H1 (cell line): ENCODE data around the gene GZF1. TPM values are rescaled to one million over a fixed set of nuclear protein-coding genes. Genes with fewer than 3 reads are reported as not detected.

ENCODE experiments used
- CTCF ChIA-PET: fragments of 300-600 bp; sonication (Branson Sonifier 250); formaldehyde crosslinking; loops from one replicate; lab custom pipeline; 2021; ENCODE audit not compliant: partially characterized antibody; lab: Charles Lee
- POLR2A ChIA-PET: fragments of 300-600 bp; sonication (Branson Sonifier 250); formaldehyde crosslinking; loops from one replicate; lab custom pipeline; 2021; ENCODE audit warnings: inconsistent platforms; ENCODE audit not compliant: partially characterized antibody; lab: Charles Lee
- DNase-seq, 2 experiments: peaks; one replicate each; pipeline versions ENCODE4 v3.0.0 to v3.0.0-alpha.2; 2010 to 2022; ENCODE audit warnings: low spot score in 2 of 2, low read depth in 1 of 2, mixed read lengths in 1 of 2
- FAIRE-seq: peaks from 2 replicates; lab custom pipeline; 2011; peaks lifted over from hg19 to GRCh38; lab: Jason Lieb, UNC
- H2AFZ ChIP-seq: 2 replicates; pipeline ENCODE4 v1.8.1; 2012; ENCODE audit warnings: low read length, inconsistent platforms
- H2AK5ac ChIP-seq: 2 replicates; pipeline ENCODE4 v1.6.1; 2013; ENCODE audit warnings: low read depth, low read length
- H2BK120ac ChIP-seq: replicated peaks from 2 replicates; pipeline ENCODE3; 2013; ENCODE audit warnings: low read depth, low read length, inconsistent platforms
- H2BK12ac ChIP-seq: 2 replicates; pipeline ENCODE4 v1.6.1; 2013; ENCODE audit warnings: low read depth, low read length
- H2BK15ac ChIP-seq: 2 replicates; pipeline ENCODE4 v1.6.1; 2013; ENCODE audit warnings: low read length
- H2BK20ac ChIP-seq: 2 replicates; pipeline ENCODE4 v1.6.1; 2013; ENCODE audit warnings: low read length
- H2BK5ac ChIP-seq: 2 replicates; pipeline ENCODE4 v1.6.1; 2013; ENCODE audit warnings: low read depth, low read length
- H3K14ac ChIP-seq: 2 replicates; pipeline ENCODE4 v1.6.1; 2013; ENCODE audit warnings: inconsistent platforms; ENCODE audit not compliant: insufficient read length
- H3K18ac ChIP-seq: 2 replicates; pipeline ENCODE4 v1.6.1; 2013; ENCODE audit warnings: low read length; ENCODE audit errors: extremely low read depth
- H3K23ac ChIP-seq: 2 replicates; pipeline ENCODE4 v1.6.1; 2013; ENCODE audit warnings: inconsistent platforms; ENCODE audit not compliant: insufficient read length
- H3K23me2 ChIP-seq: 2 replicates; pipeline ENCODE4 v1.6.1; 2013; ENCODE audit warnings: low read depth, low read length
- H3K27ac ChIP-seq: 2 replicates; pipeline ENCODE4 v1.6.1; 2011; ENCODE audit warnings: low read depth, low read length, inconsistent platforms
- H3K27me3 ChIP-seq, 4 experiments: replicated peaks in 1 of 4; 1 replicate in 1 of 4; 2 replicates in 3 of 4; pipeline versions ENCODE4 v1.6.1 to v1.8.1; 2011 to 2013; ENCODE audit warnings: low read length in 3 of 4, mild to moderate bottlenecking in 3 of 4, inconsistent platforms in 2 of 4, mixed read lengths in 2 of 4, moderate library complexity in 1 of 4; ENCODE audit not compliant: control insufficient read depth in 3 of 4, insufficient read depth in 3 of 4; ENCODE audit errors: extremely low read depth in 1 of 4
- H3K36me3 ChIP-seq, 4 experiments: 2 replicates each; pipeline versions ENCODE4 v1.6.1 to v1.8.1; 2011 to 2013; ENCODE audit warnings: mild to moderate bottlenecking in 4 of 4, low read length in 3 of 4, moderate library complexity in 2 of 4, control low read depth in 1 of 4, inconsistent platforms in 1 of 4; ENCODE audit not compliant: insufficient read depth in 4 of 4, control insufficient read depth in 2 of 4
- H3K4ac ChIP-seq: replicated peaks from 2 replicates; pipeline ENCODE3; 2013; ENCODE audit warnings: low read length, low read depth, mixed read lengths, inconsistent platforms; ENCODE audit not compliant: insufficient read length
- H3K4me1 ChIP-seq, 4 experiments: replicated peaks in 1 of 4; 1 replicate in 1 of 4; 2 replicates in 3 of 4; pipeline versions ENCODE4 v1.6.1 to v1.8.1; 2011 to 2013; ENCODE audit warnings: low read length in 3 of 4, inconsistent platforms in 2 of 4, mixed read lengths in 1 of 4; ENCODE audit not compliant: insufficient read depth in 4 of 4, control insufficient read depth in 3 of 4
- H3K4me2 ChIP-seq, 2 experiments: 2 replicates each; pipeline versions ENCODE4 v1.6.1 to v1.8.1; 2011 to 2013; ENCODE audit warnings: low read depth in 2 of 2, low read length in 2 of 2, control low read depth in 1 of 2, inconsistent platforms in 1 of 2, mild to moderate bottlenecking in 1 of 2; ENCODE audit not compliant: insufficient read depth in 1 of 2
- H3K4me3 ChIP-seq, 4 experiments: fragments of 200-600, 300-600 bp in 1 of 4; sonication (generic), shearing (Covaris generic), sonication (Bioruptor Twin) in 1 of 4; 2 replicates each; pipeline versions ENCODE4 v1.5.1 to v1.8.1; 2011 to 2016; ENCODE audit warnings: low read length in 4 of 4, low read depth in 3 of 4, control low read depth in 2 of 4, inconsistent platforms in 2 of 4, mild to moderate bottlenecking in 2 of 4, mixed read lengths in 1 of 4, moderate library complexity in 1 of 4; ENCODE audit not compliant: insufficient read depth in 2 of 4; ENCODE audit errors: extremely low read depth in 1 of 4
- H3K56ac ChIP-seq: replicated peaks from 2 replicates; pipeline ENCODE3; 2013; ENCODE audit warnings: low read depth, mild to moderate bottlenecking, mixed read lengths, low read length, inconsistent platforms; ENCODE audit not compliant: insufficient read length
- H3K79me1 ChIP-seq: 2 replicates; pipeline ENCODE4 v1.6.1; 2013; ENCODE audit warnings: low read depth, low read length, control low read depth
- H3K79me2 ChIP-seq, 2 experiments: 2 replicates each; pipeline versions ENCODE4 v1.6.1 to v1.8.1; 2012 to 2013; ENCODE audit warnings: low read length in 2 of 2, mild to moderate bottlenecking in 2 of 2, inconsistent platforms in 1 of 2; ENCODE audit not compliant: insufficient read depth in 2 of 2, control insufficient read depth in 1 of 2
- H3K9ac ChIP-seq, 4 experiments: replicated peaks in 1 of 4; 1 replicate in 1 of 4; 2 replicates in 3 of 4; pipeline versions ENCODE4 v1.6.1 to v1.8.1; 2011 to 2013; ENCODE audit warnings: low read depth in 3 of 4, low read length in 3 of 4, control low read depth in 2 of 4, mild to moderate bottlenecking in 2 of 4, moderate library complexity in 2 of 4, inconsistent platforms in 1 of 4; ENCODE audit errors: extremely low read depth in 1 of 4
- H3K9me3 ChIP-seq, 2 experiments: 2 replicates each; pipeline versions ENCODE4 v1.6.1 to v1.8.1; 2012 to 2013; ENCODE audit warnings: mild to moderate bottlenecking in 2 of 2, moderate library complexity in 2 of 2, control low read depth in 1 of 2, inconsistent platforms in 1 of 2, low read depth in 1 of 2, low read length in 1 of 2, mixed read lengths in 1 of 2; ENCODE audit not compliant: insufficient read depth in 2 of 2
- H4K20me1 ChIP-seq, 2 experiments: replicated peaks in 1 of 2; 2 replicates each; pipeline versions ENCODE3 to v1.8.1; 2011 to 2013; ENCODE audit warnings: inconsistent platforms in 2 of 2, low read length in 2 of 2, mild to moderate bottlenecking in 1 of 2; ENCODE audit not compliant: insufficient read depth in 2 of 2, control insufficient read depth in 1 of 2
- H4K5ac ChIP-seq: 2 replicates; pipeline ENCODE4 v1.6.1; 2013; ENCODE audit warnings: low read length, low read depth, mixed read lengths, inconsistent platforms; ENCODE audit not compliant: insufficient read length
- H4K8ac ChIP-seq: 2 replicates; pipeline ENCODE4 v1.8.0; 2013; ENCODE audit warnings: mild to moderate bottlenecking, moderate library complexity, low read length, inconsistent platforms; ENCODE audit not compliant: insufficient read depth; ENCODE audit errors: extremely low read depth
- H4K91ac ChIP-seq: replicated peaks from 2 replicates; pipeline ENCODE3; 2013; ENCODE audit warnings: low read length, mixed read lengths, inconsistent platforms; ENCODE audit not compliant: insufficient read length
- BCL11A ChIP-seq, 2 experiments: IDR thresholded peaks; one replicate each; pipeline ENCODE4 v1.6.1; 2011; ENCODE audit warnings: low read depth in 2 of 2, low read length in 2 of 2, mild to moderate bottlenecking in 2 of 2
- CTBP2 ChIP-seq: IDR thresholded peaks from 2 replicates; pipeline ENCODE4 v1.7.0; 2011; ENCODE audit warnings: borderline replicate concordance, mild to moderate bottlenecking, moderate library complexity, mixed read lengths, low read length; ENCODE audit not compliant: insufficient read depth, insufficient read length
- CTCF ChIP-seq, 3 experiments: IDR thresholded peaks; 1 replicate in 2 of 3; 2 replicates in 1 of 3; pipeline versions ENCODE4 v1.5.1 to v1.6.1; 2011; ENCODE audit warnings: low read length in 3 of 3, mild to moderate bottlenecking in 3 of 3, inconsistent platforms in 2 of 3, low read depth in 1 of 3, moderate library complexity in 1 of 3; ENCODE audit not compliant: insufficient read depth in 1 of 3; ENCODE audit errors: control extremely low read depth in 1 of 3
- EGR1 ChIP-seq: IDR thresholded peaks from 2 replicates; pipeline ENCODE4 v1.6.1; 2011; ENCODE audit warnings: low read depth, low read length, borderline replicate concordance
- HDAC6 ChIP-seq: IDR thresholded peaks from one replicate; pipeline ENCODE4 v1.7.1; 2012; ENCODE audit warnings: low read depth, mild to moderate bottlenecking, inconsistent platforms, low read length, moderate library complexity
- POLR2A ChIP-seq, 2 experiments: IDR thresholded peaks; 1 replicate in 1 of 2; 2 replicates in 1 of 2; pipeline ENCODE4 v1.6.1; 2011; ENCODE audit warnings: low read depth in 2 of 2, low read length in 2 of 2, mild to moderate bottlenecking in 2 of 2; ENCODE audit errors: control extremely low read depth in 1 of 2
- POLR2AphosphoS5 ChIP-seq: IDR thresholded peaks from 2 replicates; pipeline ENCODE4 v1.6.1; 2011; ENCODE audit warnings: low read depth, low read length
- RBBP5 ChIP-seq: IDR thresholded peaks from 2 replicates; pipeline ENCODE4 v1.7.1; 2012; ENCODE audit warnings: low read depth, mild to moderate bottlenecking, inconsistent platforms, low read length, moderate library complexity, borderline replicate concordance
- SAP30 ChIP-seq: fragments of 300-600 bp; sonication (generic); IDR thresholded peaks from 2 replicates; pipeline ENCODE4 v1.7.1; 2012; ENCODE audit warnings: low read length, moderate library complexity, mild to moderate bottlenecking, inconsistent platforms; ENCODE audit not compliant: insufficient read depth, insufficient replicate concordance
- SP1 ChIP-seq: IDR thresholded peaks from 2 replicates; pipeline ENCODE4 v1.6.1; 2011; ENCODE audit warnings: low read depth, low read length
- SRF ChIP-seq: IDR thresholded peaks from 2 replicates; pipeline ENCODE4 v1.6.1; 2011; ENCODE audit warnings: mild to moderate bottlenecking, low read depth, low read length, moderate library complexity
- TAF1 ChIP-seq: IDR thresholded peaks from 2 replicates; pipeline ENCODE4 v1.6.1; 2011; ENCODE audit warnings: mild to moderate bottlenecking, low read depth, low read length
- TBP ChIP-seq: IDR thresholded peaks from 2 replicates; pipeline ENCODE4 v1.6.1; 2011; ENCODE audit warnings: low read depth, low read length, improper control_type of control experiment
- polyA plus RNA-seq, 7 experiments: library from polyadenylated mRNA; depleted of rRNA in 3 of 7; stranded (reverse) in 5 of 7; unstranded in 2 of 7; fragments of >200 nt in 5 of 7; fragments of 200-250 nt in 2 of 7; gene quantifications; 1 replicate in 5 of 7; 2 replicates in 1 of 7; 4 replicates in 1 of 7; pipeline versions ENCODE4 v1.2.1 to v1.2.3, GENCODE V29; 2011 to 2013; ENCODE audit warnings: missing spikeins in 2 of 7, mixed read lengths in 2 of 7
- total RNA-seq: library from RNA; stranded (reverse); fragmentation: NEBNext Ultra II Directional; extraction: Animal tissue kit (Norgen Biotek cat#: 25700); gene quantifications from 2 replicates; pipeline ENCODE4 v1.2.1, GENCODE V29; 2021

GZF1 gene
- total and polyA plus RNA-seq, 2 of the 8 experiments (the other 6 are each of a cell fraction or from before 2014, with no cell fraction given) = 8.2 to 11.9 TPM

- no peaks in the 10 kb centered on the region for H4K20me1 ChIP-seq
- H3K4ac ChIP-seq = no peak overlapping the region
- no peak for DNase-seq
- peaks cover 6% of the 10 kb centered on the region for H3K79me1 ChIP-seq
- no peak overlapping the region for H3K4me3 ChIP-seq
- no peaks in the 10 kb centered on the region for H3K4me1 ChIP-seq
- ChIA-PET POLR2A (interaction anchor here (1.6 kb wide), 1 partner anchor 11 kb away, joined by 3 read pairs; no protein-coding TSS in a partner anchor), CTCF (interaction anchor here (1.6 kb wide), 1 partner anchor 24 kb away, joined by 4 read pairs; no protein-coding TSS in a partner anchor)
- no peak overlapping the region for H3K56ac ChIP-seq
- no peak overlapping the region for H3K18ac ChIP-seq
- H4K8ac ChIP-seq = no peak overlapping the region
- H3K9ac ChIP-seq = no peak overlapping the region
- no peak for FAIRE-seq
- no peak overlapping the region for H2BK12ac ChIP-seq
- H4K91ac ChIP-seq = no peak overlapping the region
- no peak overlapping the region for H3K14ac ChIP-seq
- H2BK20ac ChIP-seq = no peak overlapping the region
- H3K23me2 ChIP-seq = no peaks in the 10 kb centered on the region
- peaks cover 0 to 3% of the 10 kb centered on the region in 2 experiments; a peak in 2 of 4 replicates for H3K79me2 ChIP-seq
- H2BK5ac ChIP-seq = no peak overlapping the region
- no peak overlapping the region for H2BK120ac ChIP-seq
- no peak overlapping the region for H2BK15ac ChIP-seq
- no peak overlapping the region for H3K23ac ChIP-seq
- H3K9me3 ChIP-seq = no peaks in the 10 kb centered on the region
- H3K27me3 ChIP-seq = no peaks in the 10 kb centered on the region; a peak in 1 of 7 replicates
- H4K5ac ChIP-seq = no peak overlapping the region
- H3K27ac ChIP-seq = no peak overlapping the region
- H3K36me3 ChIP-seq = peaks cover 1 to 27% (median 15%) of the 10 kb centered on the region in 4 experiments
- no peak overlapping the region for H2AK5ac ChIP-seq
- H2AFZ ChIP-seq = no peak overlapping the region
- no peak overlapping the region for H3K4me2 ChIP-seq
- TF ChIP-seq TAF1 (no peak), POLR2AphosphoS5 (no peak), RBBP5 (no peak), EGR1 (no peak), CTCF (IDR thresholded peaks at IDR 0.05; ENCODE audit: control extremely low read depth in 1 of 3, insufficient read depth in 1 of 3, low read depth in 1 of 3, low read length in 3 of 3) (no peak), SAP30 (no peak), TBP (no peak), CTBP2 (no peak), BCL11A (IDR thresholded peaks at IDR 0.05; ENCODE audit: low read depth in 2 of 2, low read length in 2 of 2) (no peak), HDAC6 (no peak), SRF (no peak), POLR2A (IDR thresholded peaks at IDR 0.05; ENCODE audit: control extremely low read depth in 1 of 2, low read depth in 2 of 2, low read length in 2 of 2) (no peak), SP1 (no peak)
Observed at GRCh38 chr20:23381876-23382275, 19.9 kb downstream of the GZF1 start.
